IPS-18a (cell line): ENCODE data around the gene SORBS2.

Source experiments
- H3K27ac ChIP-seq: one replicate; pipeline ENCODE4 v1.5.1; 2013; ENCODE audit warnings: low read length
- H3K27me3 ChIP-seq: one replicate; pipeline ENCODE4 v1.6.1; 2013; ENCODE audit warnings: mild to moderate bottlenecking, low read length; ENCODE audit not compliant: control insufficient read depth, insufficient read depth
- H3K36me3 ChIP-seq: one replicate; pipeline ENCODE4 v1.6.1; 2013; ENCODE audit warnings: low read depth, low read length; ENCODE audit not compliant: control insufficient read depth
- H3K4me1 ChIP-seq: one replicate; pipeline ENCODE4 v1.6.1; 2013; ENCODE audit warnings: low read depth, low read length; ENCODE audit not compliant: control insufficient read depth
- H3K4me3 ChIP-seq: one replicate; pipeline ENCODE4 v1.5.1; 2013; ENCODE audit warnings: low read length
- H3K9ac ChIP-seq: one replicate; pipeline ENCODE4 v1.6.1; 2013; ENCODE audit warnings: mild to moderate bottlenecking, low read length, moderate library complexity
- H3K9me3 ChIP-seq: one replicate; pipeline ENCODE4 v1.6.1; 2013; ENCODE audit warnings: low read depth, low read length; ENCODE audit not compliant: control insufficient read depth

Gene SORBS2

DNA sequence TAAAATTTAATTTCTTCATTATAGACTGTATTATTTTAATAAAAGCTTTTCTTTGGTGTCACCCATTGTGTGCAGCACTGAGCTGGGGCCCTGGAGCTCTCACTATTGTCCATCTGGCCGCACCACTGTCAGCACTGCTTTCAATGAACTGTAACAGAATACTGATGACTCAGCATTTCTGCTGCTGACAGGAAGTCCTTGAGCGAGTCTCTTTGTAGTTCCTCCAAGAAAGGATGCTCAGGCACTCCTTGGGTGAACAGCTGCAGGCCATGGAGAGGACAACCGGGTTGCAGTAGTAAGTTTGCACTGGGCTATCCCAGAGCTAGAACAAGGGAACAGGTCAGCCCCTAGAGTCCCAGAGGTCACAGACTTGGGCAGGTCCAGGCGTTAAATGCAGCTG, 81.6 kb downstream of the SORBS2 start:
- Histone ChIP-seq H3K4me1 (peaks cover 8% of the 10 kb centered on the region), H3K36me3 (no peaks in the 10 kb centered on the region), H3K4me3 (no peak overlapping the region), H3K27me3 (no peaks in the 10 kb centered on the region), H3K9ac (no peak overlapping the region), H3K27ac (peak overlapping the region; percentile 19), H3K9me3 (no peaks in the 10 kb centered on the region)

DNA sequence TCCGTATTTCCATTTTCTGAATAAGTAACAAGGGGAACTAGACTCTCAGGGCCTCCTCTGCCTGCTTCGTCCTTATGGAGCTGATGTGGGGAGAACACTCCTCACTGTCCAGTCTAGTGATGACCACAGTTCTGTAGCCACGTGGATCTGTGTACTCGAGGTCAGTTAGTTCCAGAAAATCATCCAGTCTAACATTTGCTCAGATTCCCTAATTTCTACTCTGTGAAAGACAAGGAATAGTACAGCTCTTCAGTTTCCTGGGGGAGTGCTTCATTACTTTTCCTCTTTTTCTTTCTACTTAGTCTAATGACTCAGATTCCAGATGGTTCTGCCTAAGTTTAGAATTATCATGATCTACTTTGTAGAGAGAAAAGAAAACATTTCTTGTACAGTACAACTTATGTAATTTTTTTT, 82.6 kb downstream of the SORBS2 start:
- H3K9ac ChIP-seq, result no peak overlapping the region
- no peaks in the 10 kb centered on the region for H3K27me3 ChIP-seq

DNA sequence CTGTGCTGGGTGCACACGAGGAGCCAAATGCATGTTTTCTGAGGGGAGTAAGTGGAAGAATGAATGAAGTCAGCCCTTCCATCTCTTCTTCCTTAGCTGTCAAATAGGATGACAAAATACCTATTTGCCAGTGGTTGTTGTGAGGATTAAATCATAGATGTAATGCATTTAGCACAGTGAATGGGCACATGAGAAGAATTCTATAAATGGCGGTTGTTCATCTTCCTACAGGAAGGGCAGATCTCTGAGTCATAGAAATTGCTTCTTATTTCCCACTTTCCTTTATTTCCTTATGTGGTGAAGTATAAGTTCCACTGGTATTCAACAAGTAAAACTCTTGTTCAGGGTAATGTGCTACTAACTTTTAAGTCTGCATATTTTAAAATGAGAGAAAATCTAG, 83.1 kb downstream of the SORBS2 start:
- Histone ChIP-seq H3K27ac (no peak overlapping the region), H3K4me1 (peaks cover 8% of the 10 kb centered on the region), H3K9ac (no peak overlapping the region), H3K9me3 (no peaks in the 10 kb centered on the region), H3K27me3 (no peaks in the 10 kb centered on the region), H3K4me3 (no peak overlapping the region), H3K36me3 (no peaks in the 10 kb centered on the region)

More for the DNA sequence above, 82.6 kb downstream of the SORBS2 start:
- no peaks in the 10 kb centered on the region for H3K36me3 ChIP-seq
- H3K27ac ChIP-seq, result no peak overlapping the region
- H3K4me1 ChIP-seq, result peaks cover 8% of the 10 kb centered on the region
- no peak overlapping the region for H3K4me3 ChIP-seq
- H3K9me3 ChIP-seq, result no peaks in the 10 kb centered on the region

DNA sequence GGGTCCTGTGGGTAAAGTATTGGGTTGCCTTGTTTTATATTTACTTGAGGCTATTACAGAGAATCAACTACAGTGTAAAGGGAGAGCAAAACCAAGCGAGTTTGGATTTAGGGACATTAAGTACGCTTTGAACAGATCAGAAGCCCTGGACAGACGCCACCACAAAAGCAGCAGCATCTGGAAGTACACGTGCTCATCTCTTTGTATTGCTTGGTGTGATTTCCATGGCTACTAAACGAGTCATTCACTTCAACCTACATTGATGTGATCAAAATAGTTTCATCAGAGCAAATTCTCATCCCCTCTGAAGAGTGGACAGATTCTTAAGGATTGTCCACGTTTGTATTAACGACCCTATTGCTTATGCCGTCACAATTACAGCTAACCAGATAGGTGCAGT, 85.1 kb downstream of the SORBS2 start:
- no peak overlapping the region for H3K4me3 ChIP-seq
- no peak overlapping the region for H3K27ac ChIP-seq
- no peak overlapping the region for H3K9ac ChIP-seq
- H3K27me3 ChIP-seq, result no peaks in the 10 kb centered on the region
- no peaks in the 10 kb centered on the region for H3K9me3 ChIP-seq
- H3K36me3 ChIP-seq, result no peaks in the 10 kb centered on the region
- H3K4me1 ChIP-seq, result peaks cover 8% of the 10 kb centered on the region

DNA sequence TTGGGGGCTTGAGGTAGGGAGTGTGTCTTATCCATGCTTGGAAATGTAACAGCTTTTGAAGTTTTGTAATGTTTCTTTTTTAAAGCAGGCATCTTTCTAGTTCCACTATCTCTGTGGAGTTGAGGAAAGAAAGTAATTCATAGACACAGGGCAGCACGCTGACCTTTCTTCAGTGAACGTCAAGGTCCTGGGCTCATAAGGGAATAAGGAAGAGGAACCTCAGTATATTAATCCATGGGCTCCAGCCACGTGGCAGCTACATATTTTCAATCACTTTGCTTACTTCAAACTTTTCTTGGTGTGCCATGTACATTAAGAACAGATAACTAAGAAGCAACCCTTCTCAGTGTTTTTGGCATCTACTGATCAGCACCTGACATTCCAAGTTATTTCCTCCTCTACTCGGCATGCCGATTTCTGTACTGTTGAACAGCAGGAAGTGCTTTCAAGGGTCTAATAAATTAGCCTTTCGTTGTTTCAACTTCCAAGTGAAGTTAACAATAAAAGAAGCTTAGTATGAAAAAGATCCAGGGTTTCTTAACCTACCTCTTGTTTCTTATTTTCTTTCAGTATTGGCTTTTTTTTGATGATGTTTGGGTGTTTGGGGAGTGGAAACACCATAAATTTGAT, 88.2 kb downstream of the SORBS2 start:
- Histone ChIP-seq H3K27ac (no peak overlapping the region), H3K4me1 (no peaks in the 10 kb centered on the region), H3K36me3 (no peaks in the 10 kb centered on the region), H3K9ac (no peak overlapping the region), H3K9me3 (no peaks in the 10 kb centered on the region), H3K27me3 (no peaks in the 10 kb centered on the region), H3K4me3 (no peak overlapping the region)

DNA sequence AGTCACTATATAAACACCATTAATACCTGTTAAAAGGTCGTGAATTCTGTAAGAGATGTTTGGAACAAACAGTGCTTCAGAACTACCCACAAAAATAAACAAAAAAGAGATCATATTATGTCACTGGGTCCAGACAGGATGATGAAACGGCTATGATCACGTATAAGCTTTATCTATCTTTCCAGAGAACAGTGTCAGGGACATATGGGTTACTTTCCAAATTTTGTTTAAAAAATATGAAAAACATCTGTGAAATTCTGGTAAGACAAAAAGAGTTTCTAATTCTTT, 90.0 kb downstream of the SORBS2 start:
- Histone ChIP-seq H3K4me1 (no peaks in the 10 kb centered on the region), H3K36me3 (no peaks in the 10 kb centered on the region), H3K27me3 (no peaks in the 10 kb centered on the region), H3K9me3 (no peaks in the 10 kb centered on the region), H3K4me3 (no peak overlapping the region), H3K9ac (no peak overlapping the region), H3K27ac (no peak overlapping the region)

DNA sequence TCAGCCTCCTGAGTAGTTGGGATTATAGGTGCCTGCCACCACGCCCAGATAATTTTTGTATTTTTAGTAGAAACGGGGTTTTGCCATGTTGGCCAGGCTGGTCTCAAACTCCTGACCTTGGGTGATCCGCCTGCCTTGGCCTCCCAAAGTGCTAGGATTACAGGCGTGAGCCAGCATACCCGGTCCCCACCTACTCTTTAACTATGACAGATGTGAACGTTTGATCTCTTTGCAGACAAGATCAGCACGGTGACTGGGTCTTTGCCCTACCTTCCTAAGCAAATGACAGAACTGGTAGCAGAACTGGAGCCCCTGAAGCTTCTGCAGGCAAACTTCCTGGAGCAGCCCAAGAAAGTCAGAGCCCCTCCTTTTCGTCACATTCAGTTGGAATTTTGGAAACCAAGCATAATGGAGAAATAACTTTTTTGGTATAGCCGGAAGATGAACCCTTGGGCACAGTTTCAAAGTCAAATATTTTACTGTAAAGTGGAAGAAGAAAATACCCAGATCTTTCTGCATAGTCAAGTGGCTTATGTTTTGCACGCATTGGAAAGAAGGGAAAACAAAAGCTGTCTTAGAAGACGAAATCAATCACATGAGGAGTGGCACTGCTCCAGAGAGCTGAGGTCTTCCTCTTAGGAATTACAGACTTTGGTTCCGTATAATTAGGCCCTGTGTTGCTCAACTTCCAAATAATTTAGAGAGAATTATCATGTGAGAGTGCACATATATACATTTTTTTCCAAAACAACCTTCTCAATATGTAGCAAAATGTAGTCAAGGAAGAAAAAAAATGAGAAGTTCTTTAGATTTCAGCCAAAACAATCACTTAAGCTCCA, 90.6 kb downstream of the SORBS2 start:
- H3K9ac ChIP-seq, result no peak overlapping the region

DNA sequence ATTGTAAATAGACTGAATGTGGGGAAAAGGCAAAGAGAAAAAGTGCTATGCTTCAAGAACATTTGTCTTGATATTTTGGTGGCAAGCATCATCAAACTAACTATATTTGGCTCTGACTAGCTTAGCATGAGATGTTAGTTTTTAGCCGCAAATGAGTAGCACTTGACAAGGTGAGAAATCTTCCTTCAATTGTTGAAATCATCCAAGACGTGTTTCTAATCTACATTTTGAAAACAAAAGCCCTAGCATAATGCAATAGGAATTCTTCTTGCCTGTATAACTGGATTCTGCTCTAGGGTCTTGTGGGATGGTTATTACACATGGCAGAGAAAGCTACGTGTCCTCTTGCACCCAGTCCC, 92.5 kb downstream of the SORBS2 start:
- Histone ChIP-seq H3K36me3 (no peaks in the 10 kb centered on the region), H3K4me1 (no peaks in the 10 kb centered on the region), H3K4me3 (no peak overlapping the region), H3K9me3 (no peaks in the 10 kb centered on the region), H3K27ac (no peak overlapping the region), H3K9ac (no peak overlapping the region), H3K27me3 (no peaks in the 10 kb centered on the region)

More for the DNA sequence above, 90.6 kb downstream of the SORBS2 start:
- Histone ChIP-seq H3K27me3 (no peaks in the 10 kb centered on the region), H3K9me3 (no peaks in the 10 kb centered on the region), H3K36me3 (no peaks in the 10 kb centered on the region), H3K4me3 (no peak overlapping the region), H3K27ac (no peak overlapping the region), H3K4me1 (no peaks in the 10 kb centered on the region)

DNA sequence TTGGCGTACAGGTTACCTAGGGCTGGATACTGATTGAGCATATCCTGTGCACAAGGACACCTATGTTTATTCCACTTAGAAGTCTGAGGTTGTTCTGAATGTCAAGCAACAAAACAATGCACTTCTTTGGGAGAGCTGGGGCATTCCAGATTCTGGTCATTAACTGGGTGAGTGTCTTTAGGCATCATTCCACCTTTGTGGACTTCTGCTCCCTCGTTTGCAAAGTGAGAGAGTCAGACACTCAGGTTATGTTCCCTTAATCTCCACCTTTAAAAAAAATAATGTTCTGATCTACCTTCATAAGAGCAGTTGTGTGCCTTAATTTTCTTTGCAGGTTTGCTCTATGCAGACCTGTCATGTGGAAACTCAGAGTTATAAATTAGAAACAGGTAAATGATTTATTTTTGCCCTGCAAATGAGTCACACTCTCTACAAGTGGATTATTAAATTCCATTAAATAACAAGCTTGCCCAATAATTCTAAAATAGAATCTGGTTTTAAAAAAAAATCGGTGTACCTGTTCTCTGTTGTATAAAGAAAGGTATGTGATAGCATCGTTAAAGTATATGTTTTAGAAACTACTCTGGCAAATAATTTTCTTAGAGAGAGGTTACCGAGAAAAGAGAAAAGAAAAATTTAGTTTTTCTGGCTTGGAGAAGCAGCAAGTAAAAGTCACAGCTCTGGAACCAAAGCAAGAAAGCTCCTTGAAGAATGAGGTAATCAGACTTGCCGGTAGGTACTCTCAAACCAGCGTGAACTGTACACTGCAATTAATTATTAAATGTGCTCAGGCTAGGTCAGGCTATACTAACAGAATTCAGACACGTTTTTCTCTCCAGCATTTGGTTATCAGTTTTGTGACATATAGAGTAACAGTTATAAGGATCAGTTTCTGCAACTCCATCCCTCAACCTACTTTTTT, 93.2 kb downstream of the SORBS2 start:
- Histone ChIP-seq H3K4me3 (no peak overlapping the region), H3K4me1 (no peaks in the 10 kb centered on the region), H3K9ac (no peak overlapping the region), H3K27ac (no peak overlapping the region), H3K36me3 (no peaks in the 10 kb centered on the region), H3K9me3 (no peaks in the 10 kb centered on the region), H3K27me3 (no peaks in the 10 kb centered on the region)

DNA sequence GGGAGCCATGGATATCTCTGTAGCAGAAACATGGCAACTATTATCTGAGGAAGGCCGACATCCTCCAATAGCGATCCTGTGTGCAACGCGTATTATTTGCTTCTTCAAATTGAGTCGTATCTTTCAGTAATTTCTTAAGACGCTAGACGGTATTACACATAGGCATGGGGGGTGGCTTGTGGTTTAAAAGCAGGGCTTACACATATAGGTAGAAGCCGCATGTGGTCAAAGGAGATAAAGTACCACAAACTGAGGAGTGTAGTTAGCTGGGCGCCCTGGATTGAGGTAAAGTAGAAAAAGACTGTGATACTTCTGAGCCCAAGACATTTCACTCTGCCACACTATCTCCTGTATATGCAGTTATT, 94.6 kb downstream of the SORBS2 start:
- H3K4me1 ChIP-seq, result no peaks in the 10 kb centered on the region
- H3K36me3 ChIP-seq, result no peaks in the 10 kb centered on the region
- no peak overlapping the region for H3K27ac ChIP-seq
- H3K9me3 ChIP-seq, result no peaks in the 10 kb centered on the region
- no peak overlapping the region for H3K4me3 ChIP-seq
- H3K27me3 ChIP-seq, result no peaks in the 10 kb centered on the region
- no peak overlapping the region for H3K9ac ChIP-seq

DNA sequence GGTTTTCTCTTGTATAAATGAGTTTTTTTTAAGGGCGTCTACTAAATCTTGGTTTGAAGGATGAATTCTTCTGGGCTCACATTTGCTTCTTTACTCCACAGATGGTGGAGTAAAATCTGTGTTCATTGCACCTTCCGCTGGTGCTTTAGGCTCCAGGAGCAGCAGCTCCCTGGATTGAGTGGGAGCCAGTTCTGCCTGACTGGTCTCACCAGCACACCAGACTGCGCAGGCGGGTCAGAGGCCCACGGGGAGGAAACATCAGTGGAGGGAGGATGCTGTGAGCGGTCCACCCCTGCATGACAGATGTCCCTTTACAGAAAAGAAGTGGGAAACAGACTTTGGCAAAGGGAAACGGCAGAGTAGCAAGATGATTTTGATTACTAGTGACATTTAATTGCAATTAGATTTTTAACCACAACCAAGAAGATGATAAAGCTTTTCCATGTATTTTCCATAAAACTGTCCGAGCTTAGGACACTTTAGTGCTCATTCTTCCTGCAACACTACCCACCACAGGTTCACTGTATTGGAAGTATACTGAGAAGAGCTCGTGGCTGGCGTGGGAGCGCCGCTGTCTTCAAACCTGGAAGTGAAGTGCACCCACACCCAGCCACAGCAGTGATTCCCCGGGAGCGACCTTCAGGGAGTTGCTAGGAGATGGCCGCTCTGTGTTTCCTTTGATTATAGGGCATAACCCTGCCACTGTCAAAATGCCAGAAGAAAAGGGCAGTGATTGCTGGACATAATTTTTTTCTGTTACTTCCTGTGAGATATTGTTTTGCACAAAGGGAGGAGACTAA, 95.2 kb downstream of the SORBS2 start:
- no peak overlapping the region for H3K4me3 ChIP-seq
- no peaks in the 10 kb centered on the region for H3K27me3 ChIP-seq
- no peak overlapping the region for H3K9ac ChIP-seq
- H3K4me1 ChIP-seq, result no peaks in the 10 kb centered on the region
- no peak overlapping the region for H3K27ac ChIP-seq
- H3K9me3 ChIP-seq, result no peaks in the 10 kb centered on the region
- H3K36me3 ChIP-seq, result no peaks in the 10 kb centered on the region
